GM20000 (cell line): ENCODE measurements around the gene PTPRN2.

Source experiments
- DNase-seq: peaks from one replicate; pipeline ENCODE4 v3.0.0; 2012; ENCODE audit warnings: low spot score
- CTCF ChIP-seq: IDR thresholded peaks from 2 replicates; pipeline ENCODE4 v1.5.1; 2012; ENCODE audit warnings: mild to moderate bottlenecking, control low read depth; ENCODE audit errors: extremely low read depth, missing control alignments

The PTPRN2 gene

GRCh38 chr7:157745721-157746709, 841.6 kb downstream of the PTPRN2 start:
- TF ChIP-seq CTCF = no peak

GRCh38 chr7:157744786-157745601, 842.6 kb downstream of the PTPRN2 start:
- TF ChIP-seq CTCF = no peak
- DNase-seq = no peak

More at GRCh38 chr7:157745721-157746709, 841.6 kb downstream of the PTPRN2 start:
- no peak for DNase-seq

- TF ChIP-seq CTCF = no peak
- DNase-seq = no peak
These were observed 843.7 kb downstream of the PTPRN2 start for GRCh38 chr7:157743781-157744525.

- DNase-seq = no peak
- TF ChIP-seq CTCF = no peak
These were observed 847.3 kb downstream of the PTPRN2 start for GRCh38 chr7:157740251-157740798.

GRCh38 chr7:157739650-157740049, 848.0 kb downstream of the PTPRN2 start:
- DNase-seq = no peak
- no peak for TF ChIP-seq CTCF

- no peak for TF ChIP-seq CTCF
These were observed 848.6 kb downstream of the PTPRN2 start for GRCh38 chr7:157739031-157739430.

More at GRCh38 chr7:157739031-157739430, 848.6 kb downstream of the PTPRN2 start:
- DNase-seq = no peak
